B cell (primary cell): ENCODE data around the gene TADA1. TPM values are rescaled to one million over a fixed set of nuclear protein-coding genes. Genes with fewer than 3 reads are reported as not detected.

Experiments used
- ATAC-seq: fragments of 200-7000 bp; cut with Tn5 transposase; one replicate; pipeline ENCODE4 v1.10.0; 2021; ENCODE audit warnings: low read depth, mild to moderate bottlenecking, moderate number of reproducible peaks, moderate library complexity
- CTCF ChIA-PET: fragments of 350-600 bp; sonication (Branson Sonifier 250); formaldehyde crosslinking; loops from one replicate; lab custom pipeline; 2021; ENCODE audit warnings: antibody characterized with exemption, inconsistent platforms; lab: Charles Lee
- POLR2A ChIA-PET: fragments of 350-600 bp; sonication (Branson Sonifier 250); formaldehyde crosslinking; loops from one replicate; lab custom pipeline; 2021; ENCODE audit warnings: antibody characterized with exemption; lab: Charles Lee
- DNase-seq: peaks from one replicate; pipeline ENCODE4 v3.0.0; 2013
- H2AFZ ChIP-seq: 2 replicates; pipeline ENCODE4 v1.6.1; 2012; ENCODE audit warnings: mild to moderate bottlenecking, low read depth, low read length; ENCODE audit not compliant: insufficient read depth, poor library complexity, severe bottlenecking
- H3K27ac ChIP-seq, 2 donors: 1 replicate in 1 of 2; 2 replicates in 1 of 2; pipeline ENCODE4 v1.5.1; 2012 to 2013; ENCODE audit warnings: low read length in 2 of 2, mild to moderate bottlenecking in 2 of 2, moderate library complexity in 1 of 2
- H3K27me3 ChIP-seq, 4 experiments: fragments of 200-600 bp in 1 of 4; sonication (generic) in 1 of 4; replicated peaks in 1 of 4; 1 replicate in 2 of 4; 2 replicates in 2 of 4; pipeline versions ENCODE4 v1.6.1 to v1.7.0; 2013 to 2016; ENCODE audit warnings: low read length in 3 of 4, mild to moderate bottlenecking in 2 of 4, mixed read lengths in 1 of 4, moderate library complexity in 1 of 4; ENCODE audit not compliant: insufficient read depth in 4 of 4, control insufficient read depth in 3 of 4; ENCODE audit errors: control extremely low read depth in 1 of 4
- H3K36me3 ChIP-seq, 2 experiments: replicated peaks in 1 of 2; 1 replicate in 1 of 2; 2 replicates in 1 of 2; pipeline versions ENCODE4 v1.6.1 to v1.7.1; 2013; ENCODE audit warnings: low read length in 1 of 2; ENCODE audit not compliant: insufficient read depth in 2 of 2, control insufficient read depth in 1 of 2; ENCODE audit errors: control extremely low read depth in 1 of 2, extremely low read depth in 1 of 2
- H3K4me1 ChIP-seq, 2 donors: fragments of 200-600 bp in 1 of 2; sonication (generic) in 1 of 2; 1 replicate in 1 of 2; 2 replicates in 1 of 2; pipeline versions ENCODE4 v1.5.1 to v1.6.1; 2013 to 2017; ENCODE audit warnings: low read length in 2 of 2; ENCODE audit not compliant: control insufficient read depth in 2 of 2, insufficient read depth in 2 of 2
- H3K4me2 ChIP-seq: replicated peaks from 2 replicates; pipeline ENCODE3; 2012; ENCODE audit warnings: mild to moderate bottlenecking, low read depth, low read length; ENCODE audit not compliant: poor library complexity, severe bottlenecking
- H3K4me3 ChIP-seq, 5 experiments: fragments of 200-600 bp in 1 of 5; sonication (generic) in 1 of 5; 1 replicate in 3 of 5; 2 replicates in 2 of 5; pipeline versions ENCODE4 v1.5.1 to v1.7.0; 2011 to 2016; ENCODE audit warnings: low read length in 4 of 5, mild to moderate bottlenecking in 4 of 5, low read depth in 2 of 5, control low read depth in 1 of 5, moderate library complexity in 1 of 5; ENCODE audit not compliant: insufficient read depth in 1 of 5; ENCODE audit errors: control extremely low read depth in 1 of 5, extremely low read depth in 1 of 5
- H3K79me2 ChIP-seq: fragments of 200-600 bp; sonication (generic); one replicate; pipeline ENCODE4 v1.6.0; 2016; ENCODE audit warnings: low read length; ENCODE audit not compliant: control insufficient read depth, insufficient read depth
- H3K9ac ChIP-seq: fragments of 200-600 bp; sonication (generic); 2 replicates; pipeline ENCODE4 v1.6.1; 2017; ENCODE audit warnings: mild to moderate bottlenecking, low read length, moderate library complexity
- H3K9me3 ChIP-seq, 3 donors: one replicate each; pipeline versions ENCODE4 v1.6.1 to v1.7.1; 2013; ENCODE audit warnings: low read length in 2 of 3; ENCODE audit not compliant: control insufficient read depth in 2 of 3, insufficient read depth in 1 of 3; ENCODE audit errors: control extremely low read depth in 1 of 3
- H4K20me1 ChIP-seq: 2 replicates; pipeline ENCODE4 v1.6.0; 2012; ENCODE audit warnings: mild to moderate bottlenecking, low read length; ENCODE audit not compliant: insufficient read depth, control insufficient read depth, poor library complexity, severe bottlenecking
- H3K27ac Mint-ChIP-seq: one replicate; pipeline ENCODE4 v1.8.0; 2021; ENCODE audit warnings: mixed read lengths
- H3K27me3 Mint-ChIP-seq: one replicate; pipeline ENCODE4 v1.8.0; 2021; ENCODE audit warnings: mixed read lengths
- H3K4me1 Mint-ChIP-seq: one replicate; pipeline ENCODE4 v1.8.0; 2021; ENCODE audit warnings: mixed read lengths
- H3K4me3 Mint-ChIP-seq: one replicate; pipeline ENCODE4 v1.8.0; 2021; ENCODE audit warnings: mixed read lengths
- H3K9me3 Mint-ChIP-seq: one replicate; pipeline ENCODE4 v1.8.0; 2022; ENCODE audit warnings: mixed read lengths; ENCODE audit not compliant: insufficient read depth
- CTCF ChIP-seq: fragments of 200-600 bp; IDR thresholded peaks from one replicate; pipeline ENCODE4 v1.8.0; 2022; ENCODE audit warnings: antibody characterized with exemption, mild to moderate bottlenecking
- EZH2 ChIP-seq: IDR thresholded peaks from 2 replicates; pipeline ENCODE4 v1.6.1; 2012; ENCODE audit warnings: borderline replicate concordance, low read depth, mild to moderate bottlenecking, moderate library complexity, low read length; ENCODE audit not compliant: insufficient read depth, poor library complexity, severe bottlenecking
- WGBS: methylation state at CpG from one replicate; pipeline ENCODE4 v1.1.5; 2013; ENCODE audit warnings: missing lambda C conversion rate; ENCODE audit not compliant: insufficient coverage; 5-methylcytosine and 5-hydroxymethylcytosine counted together
- intact Hi-C: fragments of 100-400 bp; cut with micrococcal nuclease; formaldehyde crosslinking; loops from one replicate; pipeline ENCODE4 v1.10.0; 2022
- polyA plus RNA-seq: library from polyadenylated mRNA; depleted of rRNA; stranded (reverse); fragments of >200 nt; gene quantifications from 2 replicates; pipeline ENCODE4 v1.2.3, GENCODE V29; 2012
- total RNA-seq, 2 donors: library from RNA; stranded (reverse); fragments of 120-200 nt in 1 of 2; gene quantifications; 1 replicate in 1 of 2; 2 replicates in 1 of 2; pipeline versions ENCODE4 v1.2.3 to v1.2.4, GENCODE V29; 2013 to 2022

Gene TADA1
- total and polyA plus RNA-seq, 2 donors (not counting 1 experiment from before 2014, with no cell fraction given), result 12.0 to 12.9 TPM

GRCh38 chr1:166905136-166905535 lies 29.1 kb upstream of the TADA1 start:
- no peak overlapping the region for H2AFZ ChIP-seq
- no peaks in the 10 kb centered on the region for H4K20me1 ChIP-seq
- H3K4me2 ChIP-seq, result no peak overlapping the region
- H3K9me3 ChIP-seq, result no peaks in the 10 kb centered on the region
- TF ChIP-seq EZH2, result no peak
- no peak for TF ChIP-seq CTCF
- H3K4me1 ChIP-seq, result peaks cover 19 to 20% of the 10 kb centered on the region in 2 donors
- peaks cover 23% of the 10 kb centered on the region for H3K4me1 Mint-ChIP-seq
- intact Hi-C loops, result no loop called here
- no peak overlapping the region for H3K9ac ChIP-seq
- H3K27ac ChIP-seq, result no peak overlapping the region
- no peak for DNase-seq
- H3K27ac Mint-ChIP-seq, result no peak overlapping the region
- H3K27me3 ChIP-seq, result no peaks in the 10 kb centered on the region
- no peaks in the 10 kb centered on the region for H3K36me3 ChIP-seq
- CTCF ChIA-PET, result interaction anchor here (1.1 to 21.5 kb wide), 4 partner anchors 20 to 162 kb away, joined by 3 to 944 read pairs (median 44); partner anchors contain the start of gene TADA1
- no peak for ATAC-seq
- H3K27me3 Mint-ChIP-seq, result peaks cover 2% of the 10 kb centered on the region
- POLR2A ChIA-PET, result no interaction called here
- H3K9me3 Mint-ChIP-seq, result no peaks in the 10 kb centered on the region
- H3K4me3 ChIP-seq, result no peak overlapping the region
- H3K79me2 ChIP-seq, result no peaks in the 10 kb centered on the region
- 70% methylated on average over 2 of the region's 2 CpGs for WGBS
- no peak overlapping the region for H3K4me3 Mint-ChIP-seq

GRCh38 chr1:166903232-166903631 lies 27.2 kb upstream of the TADA1 start:
- Histone ChIP-seq H3K79me2 (no peaks in the 10 kb centered on the region), H3K9ac (no peak overlapping the region), H3K27ac (no peak overlapping the region), H3K27me3 (no peaks in the 10 kb centered on the region), H3K4me2 (no peak overlapping the region), H3K4me1 (peaks cover 18 to 20% of the 10 kb centered on the region in 2 donors), H3K4me3 (no peak overlapping the region), H4K20me1 (no peaks in the 10 kb centered on the region), H2AFZ (no peak overlapping the region), H3K36me3 (no peaks in the 10 kb centered on the region), H3K9me3 (peaks cover 0 to 2% (median 2%) of the 10 kb centered on the region in 3 donors)
- ChIA-PET CTCF (interaction anchor here (21.5 kb wide), 1 partner anchor 154 kb away, joined by 944 read pairs; no protein-coding TSS in a partner anchor), POLR2A (no interaction called here)
- intact Hi-C loops, result no loop called here
- H3K4me3 Mint-ChIP-seq, result no peak overlapping the region
- H3K27me3 Mint-ChIP-seq, result peaks cover 7% of the 10 kb centered on the region
- no peaks in the 10 kb centered on the region for H3K9me3 Mint-ChIP-seq
- H3K4me1 Mint-ChIP-seq, result peaks cover 23% of the 10 kb centered on the region
- no peak for DNase-seq
- TF ChIP-seq CTCF, result no peak
- no peak for TF ChIP-seq EZH2
- ATAC-seq, result no peak
- H3K27ac Mint-ChIP-seq, result no peak overlapping the region
- 20% methylated on average over 1 of the region's 1 CpG for WGBS
